HG03135 (cell line): Measurements from ENCODE around the gene TBCE.
"Not testable (repeated sequence)": the region's sequence is repeated elsewhere in the genome, so short reads cannot be mapped to it uniquely, and the experiment has no call there.

Experiments
- ATAC-seq: cut with Tn5 transposase; IDR thresholded peaks from one replicate; pipeline ENCODE4 v1.9.1; 2021; ENCODE audit warnings: mild to moderate bottlenecking, moderate library complexity; ENCODE audit not compliant: unreplicated experiment

Gene TBCE

DNA sequence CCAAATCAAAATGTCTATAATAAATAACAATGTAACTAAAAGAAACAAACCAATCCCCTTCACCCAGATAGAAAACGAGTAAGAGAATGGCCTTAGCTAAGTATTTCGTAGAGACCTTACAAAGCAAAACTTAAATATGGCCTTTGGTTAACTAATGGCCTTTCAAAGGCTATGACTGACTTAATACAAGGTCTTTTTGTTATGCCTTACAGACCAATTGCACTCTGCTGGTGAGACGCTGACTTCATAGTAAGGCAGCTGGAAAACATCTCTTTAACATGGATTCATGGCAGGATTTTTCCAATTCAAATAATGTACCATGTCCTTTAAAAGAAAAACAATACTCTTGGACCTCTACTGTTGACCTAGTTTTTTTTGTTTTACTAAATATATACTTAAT is 15.8 kb upstream of the TBCE start:
- no peak for ATAC-seq

GRCh38 chr1:235351898-235352297 is 15.3 kb upstream of the TBCE start:
- no peak for ATAC-seq

GRCh38 chr1:235357485-235358373 is 9.5 kb upstream of the TBCE start:
- ATAC-seq, result no peak

- ATAC-seq, result no peak
These were observed 8.3 kb upstream of the TBCE start for GRCh38 chr1:235358899-235359298.

DNA sequence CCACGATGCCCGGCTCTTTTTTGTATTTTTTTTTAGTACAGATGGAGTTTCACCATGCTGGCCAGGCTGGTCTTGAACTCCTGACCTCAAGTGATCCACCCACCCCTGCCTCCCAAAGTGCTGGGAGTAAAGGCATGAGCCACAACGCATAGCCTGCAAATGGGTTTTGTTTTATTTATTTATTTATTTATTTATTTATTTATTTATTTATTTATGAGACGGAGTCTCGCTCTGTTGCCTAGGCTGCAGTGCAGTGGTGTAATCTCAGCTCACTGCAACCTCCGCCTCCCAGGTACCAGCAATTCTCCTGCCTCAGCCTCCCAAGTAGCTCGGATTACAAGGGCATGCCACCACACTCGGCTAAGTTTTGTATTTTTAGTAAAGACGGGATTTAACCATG is 3.0 kb upstream of the TBCE start:
- ATAC-seq, result not testable (repeated sequence)

DNA sequence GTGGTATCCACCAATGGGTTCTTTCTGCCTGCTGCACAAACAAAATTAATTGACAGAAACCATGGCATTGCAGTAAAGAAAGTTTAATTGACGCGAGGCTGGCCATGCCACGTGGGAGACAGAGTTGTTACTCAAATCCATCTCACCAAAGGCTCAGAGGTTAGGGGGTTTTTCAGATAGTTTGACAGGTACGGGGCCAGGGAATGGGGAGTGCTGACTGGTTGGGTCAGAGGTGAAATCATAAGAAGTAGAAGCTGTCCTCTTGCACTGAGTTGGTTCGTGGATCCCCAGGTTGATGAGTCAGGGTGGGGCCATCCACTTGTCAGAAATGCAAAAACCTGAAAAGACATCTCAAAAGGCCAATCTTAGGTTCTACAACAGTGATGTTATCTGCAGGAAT is 941 bp upstream of the TBCE start:
- no peak for ATAC-seq

DNA sequence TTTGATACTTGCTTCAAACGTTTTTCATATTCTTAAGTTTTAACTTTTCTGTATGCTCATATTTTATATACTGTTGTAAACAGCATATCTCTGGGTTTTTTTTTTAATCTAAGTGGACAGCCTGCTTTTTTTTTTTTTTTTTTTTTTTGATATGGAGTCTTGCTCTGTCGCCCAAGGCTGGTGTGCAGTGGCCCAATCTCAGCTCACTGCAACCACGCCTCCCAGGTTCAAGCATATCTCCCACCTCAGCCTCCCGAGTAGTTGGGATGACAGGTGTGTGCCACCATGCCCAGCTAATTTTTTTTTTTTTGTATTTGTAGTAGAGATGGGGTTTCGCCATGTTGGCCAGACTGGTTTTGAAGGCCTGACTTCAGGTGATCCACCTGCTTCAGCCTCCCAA is 1.2 kb downstream of the TBCE start:
- ATAC-seq, result no peak

GRCh38 chr1:235369802-235370201 is 2.6 kb downstream of the TBCE start:
- no peak for ATAC-seq

DNA sequence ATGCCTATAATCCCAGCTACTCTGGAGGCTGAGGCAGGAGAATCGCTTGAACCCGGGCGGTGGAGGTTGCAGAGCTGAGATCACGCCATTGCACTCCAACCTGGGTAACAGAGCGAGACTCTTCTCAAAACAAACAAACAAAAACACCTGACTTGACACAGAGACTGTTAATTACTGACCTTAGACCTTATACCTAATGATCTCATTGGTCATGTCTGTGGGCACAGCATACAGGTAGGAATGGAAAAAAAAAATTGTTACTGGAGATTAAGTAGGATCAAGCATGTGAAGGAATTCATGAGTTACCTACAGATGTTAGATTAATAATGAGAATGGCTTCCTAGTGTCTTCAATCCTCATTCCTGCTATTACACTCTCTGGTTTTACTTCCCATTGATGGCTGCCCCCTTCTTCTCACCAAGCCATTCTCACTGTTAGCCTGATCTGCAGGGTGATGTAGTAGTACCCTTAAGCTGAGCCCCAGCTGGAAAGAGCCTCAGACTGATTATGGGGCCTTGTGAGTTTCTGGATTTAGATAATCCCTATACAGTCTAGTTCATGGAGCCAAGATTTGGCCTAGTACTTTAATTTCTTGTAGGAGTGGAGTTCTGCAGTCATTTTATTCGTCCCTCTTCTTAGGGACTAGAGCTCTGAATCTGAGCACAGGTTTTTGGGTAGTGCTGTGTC is 8.8 kb downstream of the TBCE start:
- ATAC-seq, result no peak

DNA sequence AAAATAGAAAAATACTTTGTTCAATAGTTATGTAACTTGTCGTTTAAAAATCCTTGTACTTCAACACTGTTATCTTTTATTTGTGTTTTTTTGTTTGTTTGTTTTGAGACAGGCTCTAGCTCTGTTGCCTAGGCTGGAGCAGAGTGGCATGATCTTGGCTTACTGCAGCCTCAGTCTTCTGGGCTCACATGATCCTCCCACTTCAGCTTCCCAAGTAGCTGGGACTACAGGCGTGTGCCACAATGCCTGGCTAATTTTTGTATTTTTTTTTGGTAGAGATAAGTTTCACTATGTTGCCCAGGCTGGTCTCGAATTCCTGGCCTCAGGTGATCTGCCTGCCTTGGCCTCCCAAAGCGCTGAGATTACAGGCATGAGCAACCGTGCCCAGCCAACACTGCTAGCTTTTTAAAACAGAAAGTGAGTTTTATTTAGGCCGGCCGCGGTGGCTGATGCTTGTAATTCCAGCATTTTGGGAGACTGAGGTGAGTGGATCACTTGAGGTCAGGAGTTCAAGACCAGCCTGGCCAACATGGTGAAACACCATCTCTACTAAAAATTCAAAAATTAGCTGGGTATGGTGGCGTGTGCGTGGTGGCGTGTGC is 11.0 kb downstream of the TBCE start:
- not testable (repeated sequence) for ATAC-seq

DNA sequence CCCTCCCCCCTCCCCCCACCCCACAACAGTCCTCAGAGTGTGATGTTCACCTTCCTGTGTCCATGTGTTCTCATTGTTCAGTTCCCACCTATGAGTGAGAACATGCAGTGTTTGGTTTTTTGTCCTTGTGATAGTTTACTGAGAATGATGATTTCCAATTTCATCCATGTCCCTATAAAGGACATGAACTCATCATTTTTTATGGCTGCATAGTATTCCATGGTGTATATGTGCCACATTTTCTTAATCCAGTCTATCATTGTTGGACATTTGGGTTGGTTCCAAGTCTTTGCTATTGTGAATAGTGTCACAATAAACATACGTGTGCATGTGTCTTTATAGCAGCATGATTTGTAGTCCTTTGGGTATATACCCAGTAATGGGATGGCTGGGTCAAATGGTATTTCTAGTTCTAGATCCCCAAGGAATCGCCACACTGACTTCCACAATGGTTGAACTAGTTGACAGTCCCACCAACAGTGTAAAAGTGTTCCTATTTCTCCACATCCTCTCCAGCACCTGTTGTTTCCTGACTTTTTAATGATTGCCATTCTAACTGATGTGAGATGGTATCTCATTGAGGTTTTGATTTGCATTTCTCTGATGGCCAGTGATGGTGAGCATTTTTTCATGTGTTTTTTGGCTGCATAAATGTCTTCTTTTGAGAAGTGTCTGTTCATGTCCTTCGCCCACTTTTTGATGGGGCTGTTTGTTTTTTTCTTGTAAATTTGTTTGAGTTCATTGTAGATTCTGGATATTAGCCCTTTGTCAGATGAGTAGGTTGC is 14.9 kb downstream of the TBCE start:
- not testable (repeated sequence) for ATAC-seq

DNA sequence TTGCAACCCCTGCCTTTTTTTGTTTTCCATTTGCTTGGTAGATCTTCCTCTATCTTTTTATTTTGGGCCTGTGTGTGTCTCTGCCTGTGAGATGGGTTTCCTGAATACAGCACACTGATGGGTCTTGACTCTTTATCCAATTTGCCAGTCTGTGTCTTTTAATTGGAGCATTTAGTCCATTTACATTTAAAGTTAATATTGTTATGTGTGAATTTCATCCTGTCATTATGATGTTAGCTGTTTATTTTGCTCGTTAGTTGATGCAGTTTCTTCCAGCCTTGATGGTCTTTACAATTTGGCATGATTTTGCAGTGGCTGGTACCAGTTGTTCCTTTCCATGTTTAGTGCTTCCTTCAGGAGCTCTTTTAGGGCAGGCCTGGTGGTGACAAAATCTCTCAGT is 18.4 kb downstream of the TBCE start:
- ATAC-seq, result not testable (repeated sequence)

DNA sequence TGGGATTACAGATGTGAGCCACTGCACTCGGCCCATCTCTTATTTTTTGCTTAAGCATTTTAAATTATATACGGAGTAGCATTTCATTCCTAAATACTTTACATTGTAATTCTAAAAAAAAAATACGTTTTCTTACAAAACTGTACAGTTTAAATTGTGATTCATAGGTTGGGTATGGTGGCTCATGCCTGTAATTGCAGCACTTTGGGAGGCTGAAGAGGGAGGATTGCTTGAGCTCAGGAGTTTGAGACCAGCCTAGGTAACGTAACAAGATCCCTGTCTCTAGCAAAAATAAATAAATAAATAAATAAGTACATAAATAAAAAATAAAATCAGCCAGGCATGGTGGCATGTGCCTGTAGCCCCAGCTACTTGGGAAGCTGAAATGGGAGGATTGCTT is 24.6 kb downstream of the TBCE start:
- no peak for ATAC-seq

- ATAC-seq, result no peak
These were observed 30.5 kb downstream of the TBCE start for GRCh38 chr1:235397733-235398132.

GRCh38 chr1:235399661-235400060 is 32.4 kb downstream of the TBCE start:
- ATAC-seq, result no peak

DNA sequence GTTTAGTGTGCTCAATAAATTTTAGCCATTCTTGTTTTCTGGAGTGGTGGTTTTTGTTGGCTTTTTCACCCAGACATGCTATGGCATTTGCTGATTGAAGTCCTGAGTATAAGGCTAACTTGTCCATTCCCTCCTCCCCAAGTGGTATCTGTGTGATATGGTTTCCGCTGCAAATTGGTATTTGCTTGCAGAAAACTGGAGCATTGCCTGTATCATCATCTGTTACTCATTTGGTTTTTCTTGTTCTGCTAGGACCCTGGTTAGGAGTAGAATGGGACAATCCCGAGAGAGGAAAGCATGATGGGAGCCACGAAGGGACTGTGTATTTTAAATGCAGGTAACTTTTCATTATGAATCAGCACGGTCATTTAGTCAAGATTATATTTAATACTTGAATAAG is 34.0 kb downstream of the TBCE start:
- no peak for ATAC-seq

DNA sequence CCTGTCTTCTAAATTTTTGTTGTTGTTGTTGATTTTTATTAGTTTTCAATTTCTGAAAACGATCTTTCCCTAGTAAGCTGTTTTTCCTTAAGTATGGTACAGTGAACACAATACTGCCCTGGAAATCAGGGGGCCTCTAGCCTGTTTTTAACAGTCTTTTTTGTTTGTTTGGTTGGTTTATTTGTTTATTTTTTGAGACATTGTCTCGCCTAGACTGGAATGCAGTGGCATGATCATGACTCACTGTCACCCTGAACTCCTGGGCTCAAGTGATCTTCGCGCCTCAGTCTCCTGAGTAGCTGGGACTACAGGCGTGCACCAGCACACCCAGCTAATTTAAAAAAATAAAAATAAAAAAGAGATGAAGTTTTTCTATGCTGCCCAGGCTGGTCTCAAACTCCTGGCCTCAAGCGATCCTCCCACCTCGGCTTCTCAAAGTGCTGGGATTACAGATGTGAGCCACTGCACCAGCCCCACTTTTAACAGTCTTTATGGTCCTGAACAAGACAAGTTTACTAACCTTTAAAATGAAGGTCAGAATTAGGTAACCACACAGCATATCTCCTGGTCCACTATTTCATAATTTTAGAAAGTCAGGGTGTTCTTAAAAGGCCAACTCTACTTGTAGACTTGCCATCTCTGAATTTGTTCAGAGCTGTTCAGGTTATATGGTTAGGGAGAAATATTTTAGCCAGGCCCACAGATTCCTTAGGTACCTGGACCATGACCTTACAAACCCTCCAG is 35.4 kb downstream of the TBCE start:
- ATAC-seq, result no peak

DNA sequence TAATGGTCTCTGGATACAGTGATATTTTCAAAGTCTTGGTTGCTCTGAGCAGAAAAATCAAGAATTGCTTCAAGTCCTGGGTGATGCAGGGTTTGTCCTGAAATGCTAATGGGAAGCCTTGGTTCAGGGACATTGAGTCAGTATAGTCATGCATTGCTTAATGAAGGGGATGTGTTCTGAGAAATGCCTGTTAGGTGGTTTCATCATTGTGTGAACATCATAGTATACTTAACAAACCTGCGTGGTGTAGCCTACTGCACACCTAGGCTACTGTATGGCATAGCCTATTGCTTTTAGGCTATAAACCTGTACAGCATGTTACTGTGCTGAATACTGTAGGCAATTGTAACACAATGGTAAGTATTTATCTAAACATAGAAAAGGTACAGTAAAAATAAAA is 36.4 kb downstream of the TBCE start:
- ATAC-seq, result no peak

DNA sequence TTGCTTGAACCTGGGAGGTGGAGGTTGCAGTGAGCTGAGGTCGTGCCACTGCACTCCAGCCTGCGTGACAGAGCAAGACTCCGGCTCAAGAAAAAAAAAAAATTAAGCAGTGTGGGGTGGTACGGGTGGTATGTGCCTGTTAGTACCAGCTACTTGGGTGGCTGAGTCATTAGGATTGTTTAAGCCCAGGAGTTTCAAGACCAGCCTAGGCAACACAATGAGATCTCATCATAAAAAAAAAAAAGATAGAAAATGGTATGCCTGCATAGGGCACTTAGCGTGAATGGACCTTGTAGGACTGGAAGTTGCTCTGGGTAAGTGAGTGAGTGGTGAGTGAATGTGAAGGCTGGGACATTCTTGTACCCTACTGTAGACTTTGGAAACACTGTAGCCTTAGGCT is 37.0 kb downstream of the TBCE start:
- ATAC-seq, result no peak

DNA sequence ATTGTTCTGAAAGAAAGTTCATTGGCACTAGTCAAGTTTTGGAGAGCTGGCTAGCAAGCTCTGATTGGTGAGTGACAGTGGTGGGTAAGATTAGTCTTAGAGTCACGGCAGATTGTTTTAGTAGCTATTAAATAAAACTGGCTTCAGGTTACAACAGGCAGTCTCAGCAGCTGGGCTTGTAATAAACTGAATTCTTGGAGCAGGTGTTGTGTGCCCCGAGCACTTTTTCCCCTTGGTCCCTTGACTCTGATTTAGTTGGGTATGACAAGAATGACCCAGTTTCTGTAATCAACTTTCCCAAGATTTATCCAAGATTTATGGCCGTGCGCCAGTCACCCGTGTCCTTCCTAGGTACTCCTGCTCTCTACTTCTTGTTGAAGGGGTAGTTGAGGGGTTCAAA is 40.2 kb downstream of the TBCE start:
- no peak for ATAC-seq
